GM19324 (cell line): ENCODE measurements around the gene GNB1.

Experiments
- ATAC-seq: cut with Tn5 transposase; IDR thresholded peaks from one replicate; pipeline ENCODE4 v1.9.1; 2021; ENCODE audit warnings: mild to moderate bottlenecking, moderate library complexity; ENCODE audit not compliant: unreplicated experiment, low FRiP score

The GNB1 gene

GRCh38 chr1:1768249-1768992 lies 122.5 kb downstream of the GNB1 start:
- no peak for ATAC-seq

- ATAC-seq = no peak
These were observed 125.9 kb downstream of the GNB1 start for GRCh38 chr1:1764876-1765470.

- no peak for ATAC-seq
These were observed 126.9 kb downstream of the GNB1 start for GRCh38 chr1:1763657-1764621.

GRCh38 chr1:1761504-1762376 lies 129.1 kb downstream of the GNB1 start:
- no peak for ATAC-seq

- no peak for ATAC-seq
These were observed 130.2 kb downstream of the GNB1 start for GRCh38 chr1:1760715-1761114.

- no peak for ATAC-seq
These were observed 130.6 kb downstream of the GNB1 start for GRCh38 chr1:1760345-1760650.

GRCh38 chr1:1759456-1760344 lies 131.2 kb downstream of the GNB1 start:
- ATAC-seq = no peak

GRCh38 chr1:1758692-1759455 lies 132.0 kb downstream of the GNB1 start:
- ATAC-seq = no peak

- no peak for ATAC-seq
These were observed 132.7 kb downstream of the GNB1 start for GRCh38 chr1:1758059-1758621.

GRCh38 chr1:1757422-1758058 lies 133.3 kb downstream of the GNB1 start:
- ATAC-seq = no peak

GRCh38 chr1:1756661-1757421 lies 134.0 kb downstream of the GNB1 start:
- ATAC-seq = no peak

GRCh38 chr1:1755852-1756251 lies 135.0 kb downstream of the GNB1 start:
- ATAC-seq = no peak

- no peak for ATAC-seq
These were observed 135.5 kb downstream of the GNB1 start for GRCh38 chr1:1755426-1755825.

GRCh38 chr1:1754051-1754815 lies 136.7 kb downstream of the GNB1 start:
- ATAC-seq = no peak

GRCh38 chr1:1753607-1754005 lies 137.3 kb downstream of the GNB1 start:
- no peak for ATAC-seq
